K562 (cell line): ENCODE results near the gene XPO6. TPM values are rescaled to one million over a fixed set of nuclear protein-coding genes. Genes with fewer than 3 reads are reported as not detected.

Source experiments
- ATAC-seq: fragments of 200-7000 bp; cut with Tn5 transposase; 3 replicates; pipeline ENCODE4 v1.9.1; 2020; ENCODE audit warnings: moderate library complexity
- BruUV-seq: library from RNA; stranded (reverse); fragments of 400-500 nt; replicated peaks from 2 replicates; lab custom pipeline; 2021; lab: Mats Ljungman, UMichigan
- CTCF ChIA-PET: fragments of 300-600 bp; formaldehyde crosslinking; extraction: SDS; loops from one replicate; lab custom pipeline; 2021; ENCODE audit warnings: low intra/inter-chr PET ratio; lab: Yijun Ruan, JAX
- POLR2A ChIA-PET: fragments of 300-600, 350-650 bp; sonication (Branson Sonifier 250); formaldehyde crosslinking; extraction: SDS; loops from one replicate; lab custom pipeline; 2021; ENCODE audit warnings: antibody characterized with exemption, inconsistent platforms; lab: Yijun Ruan, JAX
- DNase-seq, 4 experiments: peaks; one replicate each; pipeline versions ENCODE4 v3.0.0 to v3.0.0-alpha.2; 2011 to 2018; ENCODE audit warnings: low spot score in 3 of 4, mixed read lengths in 3 of 4; ENCODE audit errors: extremely low read depth in 1 of 4
- FAIRE-seq: peaks from 2 replicates; lab custom pipeline; 2011; peaks lifted over from hg19 to GRCh38; lab: Jason Lieb, UNC
- H2AFZ ChIP-seq: 2 replicates; pipeline ENCODE4 v1.6.0; 2011; ENCODE audit warnings: low read depth, low read length, control low read depth, inconsistent platforms
- H3K27ac ChIP-seq: fragments of 200-600 bp; 3 replicates; pipeline ENCODE4 v1.8.0; 2011; ENCODE audit warnings: low read depth, mild to moderate bottlenecking, control low read depth, inconsistent platforms, low read length, moderate library complexity, mixed read lengths; ENCODE audit errors: extremely low read depth
- H3K27me3 ChIP-seq, 2 experiments: fragments of 300-600 bp in 1 of 2; 2 replicates in 1 of 2; 3 replicates in 1 of 2; pipeline versions ENCODE4 v1.6.0 to v1.8.0; 2011; ENCODE audit warnings: inconsistent platforms in 2 of 2, low read length in 2 of 2, mild to moderate bottlenecking in 1 of 2, mixed read lengths in 1 of 2, moderate library complexity in 1 of 2; ENCODE audit not compliant: control insufficient read depth in 2 of 2, insufficient read depth in 2 of 2
- H3K36me3 ChIP-seq: fragments of 300-600 bp; 3 replicates; pipeline ENCODE4 v1.8.0; 2011; ENCODE audit warnings: mild to moderate bottlenecking, low read length, inconsistent platforms; ENCODE audit not compliant: control insufficient read depth, insufficient read depth
- H3K4me1 ChIP-seq, 2 experiments: fragments of 200-600 bp in 1 of 2; replicated peaks in 1 of 2; 2 replicates in 1 of 2; 3 replicates in 1 of 2; pipeline versions ENCODE4 v1.5.1 to v1.8.0; 2011; ENCODE audit warnings: inconsistent platforms in 2 of 2, low read length in 2 of 2, mild to moderate bottlenecking in 1 of 2, mixed read lengths in 1 of 2, moderate library complexity in 1 of 2; ENCODE audit not compliant: control insufficient read depth in 2 of 2, insufficient read depth in 2 of 2
- H3K4me2 ChIP-seq: 2 replicates; pipeline ENCODE4 v1.6.1; 2011; ENCODE audit warnings: low read length, control low read depth, inconsistent platforms, mixed read lengths; ENCODE audit not compliant: insufficient read depth
- H3K4me3 ChIP-seq: fragments of 200-600 bp; sonication (generic), shearing (Covaris generic); 2 replicates; pipeline ENCODE4 v1.5.1; 2016; ENCODE audit warnings: control low read depth, inconsistent platforms
- H3K79me2 ChIP-seq: fragments of 200-600 bp; 3 replicates; pipeline ENCODE4 v1.8.0; 2011; ENCODE audit warnings: low read length, inconsistent platforms; ENCODE audit not compliant: control insufficient read depth, insufficient read depth
- H3K9ac ChIP-seq, 2 experiments: 2 replicates each; pipeline versions ENCODE4 v1.6.0 to v1.6.1; 2011; ENCODE audit warnings: low read depth in 2 of 2, low read length in 2 of 2, control low read depth in 1 of 2, inconsistent platforms in 1 of 2, mild to moderate bottlenecking in 1 of 2, mixed read lengths in 1 of 2; ENCODE audit not compliant: insufficient read depth in 1 of 2
- H3K9me1 ChIP-seq: one replicate; pipeline ENCODE4 v1.6.0; 2011; ENCODE audit warnings: inconsistent platforms, mild to moderate bottlenecking, low read length, moderate library complexity; ENCODE audit not compliant: control insufficient read depth, insufficient read depth
- H3K9me3 ChIP-seq: replicated peaks from 2 replicates; pipeline ENCODE4 v1.5.1; 2011; ENCODE audit warnings: low read depth, low read length, inconsistent platforms; ENCODE audit not compliant: control insufficient read depth, insufficient read depth
- H4K20me1 ChIP-seq: replicated peaks from 2 replicates; pipeline ENCODE4 v1.6.1; 2011; ENCODE audit warnings: low read length, inconsistent platforms, mixed read lengths; ENCODE audit not compliant: control insufficient read depth, insufficient read depth
- DEAF1 ChIP-seq: fragments of 450-650 bp; formaldehyde crosslinking; IDR thresholded peaks from 2 replicates; pipeline ENCODE4 v1.4.0; 2020; ENCODE audit warnings: mild to moderate bottlenecking, moderate library complexity
- EP300 ChIP-seq: IDR thresholded peaks from 2 replicates; pipeline ENCODE4 v1.6.1; 2012; ENCODE audit warnings: low read length, improper control_type of control experiment
- FOS ChIP-seq: IDR thresholded peaks from 3 replicates; pipeline ENCODE4 v1.6.1; 2011; ENCODE audit not compliant: insufficient read length; ENCODE audit errors: extremely low read depth
- KDM1A ChIP-seq, 2 experiments: fragments of 450-650 bp; IDR thresholded peaks; 2 replicates each; pipeline ENCODE4 v1.6.1; 2016; ENCODE audit warnings: mild to moderate bottlenecking in 2 of 2
- MGA ChIP-seq: fragments of 450-650 bp; IDR thresholded peaks from 2 replicates; pipeline ENCODE4 v1.6.1; 2016; ENCODE audit warnings: mild to moderate bottlenecking, moderate library complexity
- RBFOX2 ChIP-seq: fragments of 200-400 bp; formaldehyde crosslinking; IDR thresholded peaks from 2 replicates; pipeline ENCODE4 v1.6.1; 2017; ENCODE audit warnings: low read depth, mild to moderate bottlenecking, low read length, moderate library complexity
- RFX1 ChIP-seq: fragments of 450-650 bp; IDR thresholded peaks from 2 replicates; pipeline ENCODE4 v1.6.1; 2016; ENCODE audit warnings: mild to moderate bottlenecking, moderate library complexity
- RHOXF2B ChIP-seq: fragments of 250-450 bp; sonication (Bioruptor Pico); conservative IDR thresholded peaks from 2 replicates; pipeline ENCODE4 v1.5.1; 2021
- U2AF1 ChIP-seq: fragments of 200-400 bp; formaldehyde crosslinking; optimal IDR thresholded peaks from 2 replicates; pipeline ENCODE3; 2017; ENCODE audit warnings: mild to moderate bottlenecking, low read depth, low read length, moderate library complexity
- WGBS: fragments of 100-300 bp; shearing (Covaris generic); methylation state at CpG from one replicate; pipeline ENCODE4 v1.1.6; 2016; ENCODE audit warnings: low coverage, mixed read lengths; ENCODE audit not compliant: insufficient coverage; ENCODE audit errors: missing lambda C conversion rate; 5-methylcytosine and 5-hydroxymethylcytosine counted together
- in situ Hi-C: fragments of 300-500 bp; cut with MboI; formaldehyde crosslinking; loops from 4 replicates; pipeline ENCODE4 v1.15.0; 2018; ENCODE audit warnings: inconsistent platforms, mixed read lengths
- intact Hi-C: fragments of 100-400 bp; cut with micrococcal nuclease; formaldehyde crosslinking; loops from 2 replicates; pipeline ENCODE4 v1.14.2; 2022
- polyA plus RNA-seq, 8 experiments: library from polyadenylated mRNA; depleted of rRNA in 4 of 8; stranded (reverse) in 5 of 8; unstranded in 3 of 8; fragments of >200 nt; fragmentation: Nextera tagmentation in 2 of 8; fragmentation: Illumina TruSeq in 1 of 8; extraction: Ambion mirVana in 2 of 8; extraction: Trizol in 1 of 8; gene quantifications; 2 replicates each; pipeline versions ENCODE4 v1.2.1 to v1.2.3, GENCODE V29; 2011 to 2014; ENCODE audit warnings: inconsistent platforms in 1 of 8, missing spikeins in 1 of 8
- total RNA-seq, 7 experiments: library from RNA; depleted of rRNA in 6 of 7; stranded (reverse); fragments of >200 nt in 6 of 7; fragmentation: Illumina TruSeq in 2 of 7; extraction: Trizol in 2 of 7; gene quantifications; 2 replicates each; pipeline versions ENCODE4 v1.2.1 to v1.2.3, GENCODE V29; 2011 to 2021; ENCODE audit warnings: low replicate concordance in 1 of 7

Gene XPO6
- total and polyA plus RNA-seq, 9 of the 15 experiments (the other 6 are each of a cell fraction or from before 2014, with no cell fraction given), result 11.2 to 196 (median 119) TPM

- 84% methylated on average over 8 of the region's 9 CpGs for WGBS
- ChIA-PET POLR2A (interaction anchor here (1.0 kb wide), 1 partner anchor 11 kb away, joined by 3 read pairs; no protein-coding TSS in a partner anchor), CTCF (no interaction called here)
- Histone ChIP-seq H3K4me3 (no peak overlapping the region), H3K27ac (no peak overlapping the region), H3K4me2 (no peak overlapping the region), H4K20me1 (no peaks in the 10 kb centered on the region), H3K36me3 (peaks cover 91% of the 10 kb centered on the region), H3K9ac (no peak overlapping the region), H2AFZ (no peak overlapping the region), H3K4me1 (no peaks in the 10 kb centered on the region), H3K9me3 (no peaks in the 10 kb centered on the region), H3K79me2 (peaks cover 27% of the 10 kb centered on the region), H3K9me1 (no peaks in the 10 kb centered on the region), H3K27me3 (no peaks in the 10 kb centered on the region)
- no TSS peak for BruUV-seq
- intact Hi-C loops, result no loop called here
- no peak for FAIRE-seq
- DNase-seq, result no peak
- ATAC-seq, result no peak
- in situ Hi-C loops, result no loop called here
- no peak for TF ChIP-seq DEAF1 (CRISPR knock-in tag)
- TF ChIP-seq EP300, result no peak
- TF ChIP-seq FOS, result no peak
- TF ChIP-seq RBFOX2, result no peak
- TF ChIP-seq RFX1, result no peak
- TF ChIP-seq U2AF1, result no peak
- TF ChIP-seq KDM1A (IDR thresholded peaks at IDR 0.05), result no peak
- no peak for TF ChIP-seq MGA
- TF ChIP-seq RHOXF2B, result no peak
These were observed 39.4 kb downstream of the XPO6 start for GRCh38 chr16:28172336-28172735.
